Measurements from ENCODE around the gene PALLD.

Gene PALLD

GRCh38 chr4:168629566-168629965 lies 132.7 kb downstream of the PALLD start:
- H3K4me3 ChIP-seq (ENCODE audit: control insufficient read depth, low read depth, low read length): no peak overlapping the region
- DNase-seq (ENCODE audit: low read depth): no peak
- TF ChIP-seq CTCF (IDR thresholded peaks at IDR 0.05; ENCODE audit: control insufficient read depth, insufficient read depth, low read depth, low read length, missing control alignments): no peak

GRCh38 chr4:168630445-168631187 lies 133.8 kb downstream of the PALLD start:
- no peak for TF ChIP-seq CTCF (IDR thresholded peaks at IDR 0.05; ENCODE audit: control insufficient read depth, insufficient read depth, low read depth, low read length, missing control alignments)
- no peak overlapping the region for H3K4me3 ChIP-seq (ENCODE audit: control insufficient read depth, low read depth, low read length)
- DNase-seq (ENCODE audit: low read depth): no peak

- TF ChIP-seq CTCF (IDR thresholded peaks at IDR 0.05; ENCODE audit: control insufficient read depth, insufficient read depth, low read depth, low read length, missing control alignments): peak; percentile 33
- peak overlapping the region; percentile 44 for H3K4me3 ChIP-seq (ENCODE audit: control insufficient read depth, low read depth, low read length)
- no peak for DNase-seq (ENCODE audit: low read depth)
Observed at GRCh38 chr4:168631241-168632162, 134.7 kb downstream of the PALLD start.

- no peak for TF ChIP-seq CTCF (IDR thresholded peaks at IDR 0.05; ENCODE audit: control insufficient read depth, insufficient read depth, low read depth, low read length, missing control alignments)
- no peak for DNase-seq (ENCODE audit: low read depth)
- H3K4me3 ChIP-seq (ENCODE audit: control insufficient read depth, low read depth, low read length): peak overlapping the region; percentile 44
Observed at GRCh38 chr4:168632301-168632725, 135.5 kb downstream of the PALLD start.

- H3K4me3 ChIP-seq (ENCODE audit: control insufficient read depth, low read depth, low read length): no peak overlapping the region
- no peak for TF ChIP-seq CTCF (IDR thresholded peaks at IDR 0.05; ENCODE audit: control insufficient read depth, insufficient read depth, low read depth, low read length, missing control alignments)
- DNase-seq (ENCODE audit: low read depth): no peak
Observed at GRCh38 chr4:168633064-168633463, 136.2 kb downstream of the PALLD start.

- TF ChIP-seq CTCF (IDR thresholded peaks at IDR 0.05; ENCODE audit: control insufficient read depth, insufficient read depth, low read depth, low read length, missing control alignments): no peak
- DNase-seq (ENCODE audit: low read depth): no peak
- no peak overlapping the region for H3K4me3 ChIP-seq (ENCODE audit: control insufficient read depth, low read depth, low read length)
Observed at GRCh38 chr4:168633496-168633895, 136.6 kb downstream of the PALLD start.
